Measurements from ENCODE around the gene KRTAP12-4.

The KRTAP12-4 gene

GRCh38 chr21:44684483-44684882 lies 30.0 kb upstream of the KRTAP12-4 start:
- H3K4me3 ChIP-seq (ENCODE audit: low read depth, low read length): no peak overlapping the region
- TF ChIP-seq, protein P1, sequence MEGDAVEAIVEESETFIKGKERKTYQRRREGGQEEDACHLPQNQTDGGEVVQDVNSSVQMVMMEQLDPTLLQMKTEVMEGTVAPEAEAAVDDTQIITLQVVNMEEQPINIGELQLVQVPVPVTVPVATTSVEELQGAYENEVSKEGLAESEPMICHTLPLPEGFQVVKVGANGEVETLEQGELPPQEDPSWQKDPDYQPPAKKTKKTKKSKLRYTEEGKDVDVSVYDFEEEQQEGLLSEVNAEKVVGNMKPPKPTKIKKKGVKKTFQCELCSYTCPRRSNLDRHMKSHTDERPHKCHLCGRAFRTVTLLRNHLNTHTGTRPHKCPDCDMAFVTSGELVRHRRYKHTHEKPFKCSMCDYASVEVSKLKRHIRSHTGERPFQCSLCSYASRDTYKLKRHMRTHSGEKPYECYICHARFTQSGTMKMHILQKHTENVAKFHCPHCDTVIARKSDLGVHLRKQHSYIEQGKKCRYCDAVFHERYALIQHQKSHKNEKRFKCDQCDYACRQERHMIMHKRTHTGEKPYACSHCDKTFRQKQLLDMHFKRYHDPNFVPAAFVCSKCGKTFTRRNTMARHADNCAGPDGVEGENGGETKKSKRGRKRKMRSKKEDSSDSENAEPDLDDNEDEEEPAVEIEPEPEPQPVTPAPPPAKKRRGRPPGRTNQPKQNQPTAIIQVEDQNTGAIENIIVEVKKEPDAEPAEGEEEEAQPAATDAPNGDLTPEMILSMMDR (IDR thresholded peaks at IDR 0.05; ENCODE audit: borderline replicate concordance, insufficient read depth, low read depth, low read length): no peak

GRCh38 chr21:44684077-44684476 lies 29.6 kb upstream of the KRTAP12-4 start:
- H3K4me3 ChIP-seq (ENCODE audit: low read depth, low read length): no peak overlapping the region
- TF ChIP-seq, protein P1 (IDR thresholded peaks at IDR 0.05; ENCODE audit: borderline replicate concordance, insufficient read depth, low read depth, low read length): no peak

DNA sequence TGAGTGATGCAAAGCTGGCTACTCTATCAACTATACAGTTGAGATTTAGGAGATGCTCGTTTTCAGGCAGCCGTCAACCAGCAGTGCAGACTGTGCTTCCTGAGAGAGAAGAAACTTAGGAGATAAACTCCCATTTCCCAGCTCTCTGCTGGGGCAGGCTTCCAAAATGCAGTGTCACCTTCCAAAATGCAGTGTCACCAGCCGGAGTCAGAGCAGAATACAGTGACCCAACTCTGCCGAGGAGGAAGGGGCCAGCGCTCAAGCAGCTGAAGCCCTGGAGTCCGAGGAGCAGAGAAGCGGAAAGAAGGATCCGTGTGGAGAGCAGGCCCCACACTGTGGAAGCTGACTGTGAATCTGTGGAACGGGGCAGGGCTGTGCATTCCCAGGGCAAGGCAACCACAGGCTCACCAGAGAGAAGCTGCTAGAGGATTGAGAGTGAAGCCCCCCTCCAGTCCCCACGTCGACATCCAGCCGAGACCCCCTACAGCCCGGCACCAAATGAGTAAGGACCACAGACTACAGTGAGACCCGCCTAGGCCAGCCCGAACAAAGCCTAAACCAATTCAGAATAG lies 28.2 kb upstream of the KRTAP12-4 start:
- no peak overlapping the region for H3K4me3 ChIP-seq (ENCODE audit: low read depth, low read length)
- TF ChIP-seq, protein P1 (IDR thresholded peaks at IDR 0.05; ENCODE audit: borderline replicate concordance, insufficient read depth, low read depth, low read length): no peak

DNA sequence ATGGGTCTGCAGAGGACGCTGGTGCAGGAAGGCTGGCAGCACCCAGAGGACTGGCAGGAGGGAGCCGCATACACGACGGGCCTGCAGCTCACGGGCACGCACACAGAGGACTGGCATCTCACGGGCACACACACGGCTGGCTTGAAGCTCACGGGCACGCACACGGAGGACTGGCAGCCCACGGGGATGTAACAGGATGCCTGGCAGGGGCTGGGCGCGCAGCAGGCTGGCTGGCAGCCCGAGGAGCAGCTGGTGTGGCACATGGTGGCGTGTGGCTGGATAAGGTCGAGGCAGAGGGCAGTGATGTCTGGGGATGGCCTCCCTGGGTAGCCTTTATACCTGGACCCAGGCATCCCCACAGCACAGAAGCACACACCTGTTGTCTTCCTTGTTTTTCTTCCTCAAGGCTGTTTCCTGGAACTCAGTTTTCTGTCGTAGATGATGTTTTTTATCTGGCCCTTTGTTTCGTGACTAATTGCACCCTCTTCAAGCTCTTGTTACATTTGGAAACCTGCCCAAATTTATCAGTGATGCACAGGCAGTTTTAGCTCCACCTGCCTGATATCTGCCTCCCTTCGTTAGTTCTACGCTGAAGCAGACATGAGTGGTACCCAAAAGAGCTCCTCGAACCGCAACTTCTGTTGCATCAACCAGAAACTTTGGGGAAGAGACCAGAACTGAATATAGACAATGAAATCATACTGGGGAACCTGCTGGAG lies 27.6 kb upstream of the KRTAP12-4 start, which contains the start of gene KRTAP12-1:
TSS of gene KRTAP12-1 (minus strand) at position 303 of the 719 bp plus-strand sequence. CDS start at position 263, 40 bp downstream.
- TF ChIP-seq, protein P1 (IDR thresholded peaks at IDR 0.05; ENCODE audit: borderline replicate concordance, insufficient read depth, low read depth, low read length): no peak
- H3K4me3 ChIP-seq (ENCODE audit: low read depth, low read length): no peak within 1 kb of the TSS

GRCh38 chr21:44681152-44681551 lies 26.7 kb upstream of the KRTAP12-4 start:
- TF ChIP-seq, protein P1 (IDR thresholded peaks at IDR 0.05; ENCODE audit: borderline replicate concordance, insufficient read depth, low read depth, low read length): no peak

DNA sequence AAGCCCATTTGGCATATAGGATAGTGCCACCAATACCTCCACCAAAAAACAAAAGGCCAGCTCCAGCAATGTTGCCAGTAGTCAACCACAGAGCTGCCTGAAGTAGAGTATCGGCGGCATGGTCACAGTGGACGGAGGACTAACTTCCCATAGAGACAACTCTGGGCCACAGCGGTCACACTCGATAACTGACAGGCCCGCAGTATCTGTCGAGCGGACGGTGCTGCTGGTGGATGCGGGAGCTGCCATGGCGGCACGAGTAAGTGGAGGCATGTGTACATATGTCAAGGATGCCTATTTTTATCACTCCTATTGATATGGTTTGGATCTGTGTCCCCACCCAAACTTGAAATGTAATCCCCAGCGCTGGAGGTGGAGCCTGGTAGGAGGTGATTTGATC lies 23.4 kb upstream of the KRTAP12-4 start:
- H3K4me3 ChIP-seq (ENCODE audit: low read depth, low read length): no peak overlapping the region
- TF ChIP-seq, protein P1 (IDR thresholded peaks at IDR 0.05; ENCODE audit: borderline replicate concordance, insufficient read depth, low read depth, low read length): no peak

More at GRCh38 chr21:44681152-44681551, 26.7 kb upstream of the KRTAP12-4 start:
- H3K4me3 ChIP-seq (ENCODE audit: low read depth, low read length): no peak overlapping the region

- TF ChIP-seq, protein P1 (IDR thresholded peaks at IDR 0.05; ENCODE audit: borderline replicate concordance, insufficient read depth, low read depth, low read length): no peak
- no peak overlapping the region for H3K4me3 ChIP-seq (ENCODE audit: low read depth, low read length)
Observed at GRCh38 chr21:44671911-44672310, 17.5 kb upstream of the KRTAP12-4 start.
